GM12878 (cell line): ENCODE results near the gene KIAA1671. TPM values are rescaled to one million over a fixed set of nuclear protein-coding genes. Genes with fewer than 3 reads are reported as not detected.

Experiments
- ATAC-seq: fragments of 200-7000 bp; cut with Tn5 transposase; 3 replicates; pipeline ENCODE4 v1.9.1; 2020; ENCODE audit warnings: mild to moderate bottlenecking, moderate library complexity
- BruUV-seq: library from RNA; stranded (reverse); fragments of 400-500 nt; replicated peaks from 2 replicates; lab custom pipeline; 2021; lab: Mats Ljungman, UMichigan
- CTCF ChIA-PET: fragments of 300-600 bp; sonication (Branson Sonifier 250); formaldehyde crosslinking; extraction: SDS; loops from one replicate; lab custom pipeline; 2021; ENCODE audit warnings: inconsistent platforms; lab: Yijun Ruan, JAX
- POLR2A ChIA-PET: fragments of 350-600 bp; formaldehyde crosslinking; extraction: SDS; loops from one replicate; lab custom pipeline; 2021; ENCODE audit warnings: inconsistent platforms; lab: Charles Lee
- RAD21 ChIA-PET: fragments of 300-600 bp; sonication (Branson Sonifier 250); formaldehyde crosslinking; loops from one replicate; lab custom pipeline; 2023; ENCODE audit warnings: antibody characterized with exemption; ENCODE audit not compliant: unreplicated experiment; lab: Charles Lee
- SMC1A ChIA-PET: fragments of 300-600 bp; sonication (Branson Sonifier 250); formaldehyde crosslinking; loops from one replicate; lab custom pipeline; 2023; ENCODE audit not compliant: unreplicated experiment, uncharacterized antibody; lab: Charles Lee
- DNase-seq: peaks from one replicate; pipeline ENCODE4 v3.0.0-alpha.2; 2011; ENCODE audit warnings: low read depth, low spot score
- FAIRE-seq: peaks from 3 replicates; lab custom pipeline; 2011; peaks lifted over from hg19 to GRCh38; lab: Jason Lieb, UNC
- H2AFZ ChIP-seq: 2 replicates; pipeline ENCODE4 v1.6.0; 2011; ENCODE audit warnings: low read depth, low read length, control low read depth; ENCODE audit not compliant: control insufficient read depth
- H3K27ac ChIP-seq: 2 replicates; pipeline ENCODE4 v1.5.1; 2011; ENCODE audit warnings: control low read depth; ENCODE audit not compliant: control insufficient read depth, insufficient read depth
- H3K27me3 ChIP-seq, 2 experiments: replicated peaks in 1 of 2; 2 replicates each; pipeline versions ENCODE4 v1.6.0 to v1.6.1; 2011; ENCODE audit warnings: low read length in 1 of 2; ENCODE audit not compliant: control insufficient read depth in 2 of 2, insufficient read depth in 2 of 2
- H3K36me3 ChIP-seq, 2 experiments: 2 replicates each; pipeline ENCODE4 v1.5.1; 2011; ENCODE audit warnings: low read length in 1 of 2; ENCODE audit not compliant: control insufficient read depth in 2 of 2, insufficient read depth in 2 of 2
- H3K4me1 ChIP-seq: 2 replicates; pipeline ENCODE4 v1.6.1; 2011; ENCODE audit warnings: mild to moderate bottlenecking, low read length, moderate library complexity, mixed read lengths; ENCODE audit not compliant: control insufficient read depth, insufficient read depth
- H3K4me2 ChIP-seq: 2 replicates; pipeline ENCODE4 v1.6.0; 2011; ENCODE audit warnings: control low read depth; ENCODE audit not compliant: control insufficient read depth, insufficient read depth
- H3K4me3 ChIP-seq: fragments of 200-600 bp; sonication (generic); 2 replicates; pipeline ENCODE4 v1.5.1; 2016
- H3K79me2 ChIP-seq: 2 replicates; pipeline ENCODE4 v1.6.0; 2011; ENCODE audit warnings: low read length; ENCODE audit not compliant: control insufficient read depth, insufficient read depth
- H3K9ac ChIP-seq: 2 replicates; pipeline ENCODE4 v1.8.0; 2011; ENCODE audit warnings: low read length, control low read depth, mixed read lengths; ENCODE audit not compliant: control insufficient read depth, insufficient read depth
- H3K9me3 ChIP-seq: replicated peaks from 3 replicates; pipeline ENCODE4 v1.5.1; 2011; ENCODE audit warnings: mild to moderate bottlenecking, low read length; ENCODE audit not compliant: control insufficient read depth, insufficient read depth
- H4K20me1 ChIP-seq: 2 replicates; pipeline ENCODE4 v1.6.0; 2011; ENCODE audit not compliant: control insufficient read depth, insufficient read depth
- FOS ChIP-seq: IDR thresholded peaks from 3 replicates; pipeline ENCODE4 v1.6.1; 2011; ENCODE audit warnings: borderline replicate concordance; ENCODE audit not compliant: insufficient read length; ENCODE audit errors: extremely low read depth
- HCFC1 ChIP-seq: fragments of 150-350 bp; IDR thresholded peaks from 2 replicates; pipeline ENCODE4 v1.6.1; 2014; ENCODE audit warnings: low read length
- IKZF2 ChIP-seq, 2 experiments: fragments of 450-650 bp; IDR thresholded peaks; 2 replicates each; pipeline ENCODE4 v1.6.1; 2017; ENCODE audit warnings: mild to moderate bottlenecking in 2 of 2, moderate library complexity in 2 of 2
- MEF2A ChIP-seq: IDR thresholded peaks from 2 replicates; pipeline ENCODE4 v1.6.1; 2011; ENCODE audit warnings: low read depth, mild to moderate bottlenecking, low read length, moderate library complexity; ENCODE audit not compliant: insufficient read depth
- STAT3 ChIP-seq: IDR thresholded peaks from 2 replicates; pipeline ENCODE4 v1.6.1; 2011; ENCODE audit warnings: low read depth, low read length, improper control_type of control experiment
- TCF12 ChIP-seq: IDR thresholded peaks from 2 replicates; pipeline ENCODE4 v1.6.1; 2011; ENCODE audit warnings: low read depth, mild to moderate bottlenecking, low read length
- ZNF384 ChIP-seq: IDR thresholded peaks from 2 replicates; pipeline ENCODE4 v1.6.1; 2012; ENCODE audit warnings: low read depth, mild to moderate bottlenecking, low read length, improper control_type of control experiment, borderline replicate concordance
- ZSCAN29 ChIP-seq: fragments of 450-650 bp; IDR thresholded peaks from 2 replicates; pipeline ENCODE4 v1.6.1; 2017; ENCODE audit warnings: mild to moderate bottlenecking, moderate library complexity
- WGBS: methylation state at CpG from one replicate; pipeline ENCODE4 v1.1.6; 2016; ENCODE audit warnings: low lambda C conversion rate; ENCODE audit not compliant: insufficient replicate concordance, insufficient coverage; ENCODE audit errors: missing lambda C conversion rate; 5-methylcytosine and 5-hydroxymethylcytosine counted together
- in situ Hi-C: fragments of 300-500 bp; cut with MboI; formaldehyde crosslinking; loops from 9 replicates; pipeline ENCODE4 v1.14.3; 2018; ENCODE audit warnings: mixed read lengths
- intact Hi-C: fragments of 100-400 bp; cut with micrococcal nuclease; formaldehyde crosslinking; loops from one replicate; pipeline ENCODE4 v1.14.2; 2022; ENCODE audit not compliant: unreplicated experiment
- polyA plus RNA-seq, 11 experiments: library from polyadenylated mRNA; depleted of rRNA in 4 of 11; unstranded in 6 of 11; stranded (reverse) in 5 of 11; fragments of >200 nt; fragmentation: Nextera tagmentation in 4 of 11; fragmentation: Illumina TruSeq in 1 of 11; extraction: Ambion mirVana in 4 of 11; extraction: Trizol in 1 of 11; gene quantifications; 1 replicate in 1 of 11; 2 replicates in 10 of 11; pipeline versions ENCODE4 v1.2.1 to v1.2.3, GENCODE V29; 2011 to 2016; ENCODE audit warnings: inconsistent platforms in 2 of 11, missing spikeins in 2 of 11, low read depth in 1 of 11
- total RNA-seq, 4 experiments: library from RNA; depleted of rRNA in 3 of 4; stranded (reverse); fragments of >200 nt in 3 of 4; fragmentation: Illumina TruSeq in 1 of 4; extraction: Trizol in 1 of 4; gene quantifications; 2 replicates each; pipeline versions ENCODE4 v1.2.1 to v1.2.3, GENCODE V29; 2013 to 2021
- TF ChIP-seq, protein P1 (sequence below): IDR thresholded peaks from 2 replicates; pipeline ENCODE4 v1.6.1; 2011; ENCODE audit warnings: low read depth, low read length, improper control_type of control experiment, borderline replicate concordance
- TF ChIP-seq, protein P2 (sequence below): IDR thresholded peaks from 2 replicates; pipeline ENCODE4 v1.6.1; 2012; ENCODE audit warnings: low read depth, low read length, improper control_type of control experiment

The KIAA1671 gene
- total and polyA plus RNA-seq, 10 of the 15 experiments (the other 5 are each of a cell fraction or from before 2014, with no cell fraction given) = 0.05 to 2.7 (median 0.33) TPM

DNA sequence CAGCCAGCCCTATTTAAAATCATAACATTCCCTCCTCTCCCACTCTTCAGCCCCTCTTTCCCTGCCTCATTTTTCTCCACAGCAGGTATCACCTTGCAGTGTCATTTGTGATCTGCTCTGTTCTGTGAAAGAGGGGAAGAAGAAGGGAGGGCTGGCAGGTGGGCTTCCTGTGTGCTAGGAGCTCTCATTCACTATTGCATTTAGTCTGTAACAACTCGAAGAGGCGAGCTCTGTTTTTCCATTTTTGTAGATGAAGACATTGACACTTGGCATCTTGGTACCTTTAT is 195.1 kb downstream of the KIAA1671 start:
- intact Hi-C loops = no loop called here
- no peaks in the 10 kb centered on the region for H3K9me3 ChIP-seq
- H3K4me1 ChIP-seq = no peaks in the 10 kb centered on the region
- H3K79me2 ChIP-seq = no peaks in the 10 kb centered on the region
- no peaks in the 10 kb centered on the region for H4K20me1 ChIP-seq
- no TSS peak for BruUV-seq
- TF ChIP-seq HCFC1 (no peak), FOS (no peak), TCF12 (no peak), IKZF2 (IDR thresholded peaks at IDR 0.05) (no peak), MEF2A (no peak), ZSCAN29 (no peak), ZNF384 (no peak), STAT3 (no peak)
- TF ChIP-seq, protein P1, sequence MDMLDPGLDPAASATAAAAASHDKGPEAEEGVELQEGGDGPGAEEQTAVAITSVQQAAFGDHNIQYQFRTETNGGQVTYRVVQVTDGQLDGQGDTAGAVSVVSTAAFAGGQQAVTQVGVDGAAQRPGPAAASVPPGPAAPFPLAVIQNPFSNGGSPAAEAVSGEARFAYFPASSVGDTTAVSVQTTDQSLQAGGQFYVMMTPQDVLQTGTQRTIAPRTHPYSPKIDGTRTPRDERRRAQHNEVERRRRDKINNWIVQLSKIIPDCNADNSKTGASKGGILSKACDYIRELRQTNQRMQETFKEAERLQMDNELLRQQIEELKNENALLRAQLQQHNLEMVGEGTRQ = no peak
- TF ChIP-seq, protein P2, sequence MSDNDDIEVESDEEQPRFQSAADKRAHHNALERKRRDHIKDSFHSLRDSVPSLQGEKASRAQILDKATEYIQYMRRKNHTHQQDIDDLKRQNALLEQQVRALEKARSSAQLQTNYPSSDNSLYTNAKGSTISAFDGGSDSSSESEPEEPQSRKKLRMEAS = no peak
- H3K36me3 ChIP-seq = no peaks in the 10 kb centered on the region
- no peak overlapping the region for H3K9ac ChIP-seq
- H2AFZ ChIP-seq = no peak overlapping the region
- DNase-seq (no peak), FAIRE-seq (no peak), ATAC-seq (no peak)
- H3K27ac ChIP-seq = no peak overlapping the region
- no peaks in the 10 kb centered on the region for H3K27me3 ChIP-seq
- H3K4me3 ChIP-seq = no peak overlapping the region
- RAD21 ChIA-PET = no interaction called here
- CTCF ChIA-PET = no interaction called here
- no peak overlapping the region for H3K4me2 ChIP-seq
- SMC1A ChIA-PET = no interaction called here
- 0% methylated on average over 2 of the region's 2 CpGs for WGBS
- POLR2A ChIA-PET = interaction anchor here (0.5 kb wide), 1 partner anchor 9 kb away, joined by 3 read pairs; no protein-coding TSS in a partner anchor
- in situ Hi-C loops = no loop called here
